Skeletal muscle satellite cell (primary cell): Measurements from ENCODE around the gene LAMTOR2.

Experiments used
- H3K27me3 ChIP-seq: 2 replicates; pipeline ENCODE4 v1.7.0; 2013; ENCODE audit warnings: low read length; ENCODE audit not compliant: control insufficient read depth, insufficient read depth
- H3K36me3 ChIP-seq: 2 replicates; pipeline ENCODE4 v1.7.0; 2013; ENCODE audit warnings: mild to moderate bottlenecking, control low read depth, low read length; ENCODE audit not compliant: insufficient read depth
- H3K4me1 ChIP-seq: 2 replicates; pipeline ENCODE4 v1.7.0; 2013; ENCODE audit warnings: low read length; ENCODE audit not compliant: control insufficient read depth, insufficient read depth
- H3K4me2 ChIP-seq: 2 replicates; pipeline ENCODE4 v1.7.0; 2013; ENCODE audit warnings: mild to moderate bottlenecking, low read length
- H3K4me3 ChIP-seq: 2 replicates; pipeline ENCODE4 v1.7.0; 2013; ENCODE audit warnings: low read length
- H3K9ac ChIP-seq: 2 replicates; pipeline ENCODE4 v1.7.0; 2013; ENCODE audit warnings: mild to moderate bottlenecking, low read depth, low read length, moderate library complexity
- H3K9me3 ChIP-seq: replicated peaks from 2 replicates; pipeline ENCODE4 v1.7.0; 2013; ENCODE audit warnings: mild to moderate bottlenecking, control low read depth, low read length

Gene LAMTOR2

GRCh38 chr1:156078728-156079127 is 24.1 kb downstream of the LAMTOR2 start:
- Histone ChIP-seq H3K4me1 (peaks cover 15% of the 10 kb centered on the region), H3K4me3 (no peak overlapping the region)

GRCh38 chr1:156079762-156080161 is 25.2 kb downstream of the LAMTOR2 start:
- H3K4me1 ChIP-seq: peaks cover 15% of the 10 kb centered on the region
- H3K9me3 ChIP-seq: no peaks in the 10 kb centered on the region
- peaks cover 11% of the 10 kb centered on the region for H3K36me3 ChIP-seq
- H3K4me3 ChIP-seq: no peak overlapping the region
- H3K9ac ChIP-seq: no peak overlapping the region
- no peaks in the 10 kb centered on the region for H3K27me3 ChIP-seq
- peak overlapping the region; percentile 99 for H3K4me2 ChIP-seq

More at GRCh38 chr1:156078728-156079127, 24.1 kb downstream of the LAMTOR2 start:
- peaks cover 11% of the 10 kb centered on the region for H3K36me3 ChIP-seq
- no peaks in the 10 kb centered on the region for H3K27me3 ChIP-seq
- no peak overlapping the region for H3K9ac ChIP-seq
- H3K4me2 ChIP-seq: no peak overlapping the region
- no peaks in the 10 kb centered on the region for H3K9me3 ChIP-seq

- peaks cover 15% of the 10 kb centered on the region for H3K4me1 ChIP-seq
- H3K4me3 ChIP-seq: peak overlapping the region; percentile 86
- peaks cover 11% of the 10 kb centered on the region for H3K36me3 ChIP-seq
- H3K4me2 ChIP-seq: peak overlapping the region; percentile 99
- no peaks in the 10 kb centered on the region for H3K27me3 ChIP-seq
- H3K9me3 ChIP-seq: no peaks in the 10 kb centered on the region
- H3K9ac ChIP-seq: peak overlapping the region; percentile 72
Observed at GRCh38 chr1:156080241-156080862, 25.8 kb downstream of the LAMTOR2 start.

GRCh38 chr1:156080863-156081179 is 26.2 kb downstream of the LAMTOR2 start:
- peaks cover 15% of the 10 kb centered on the region for H3K4me1 ChIP-seq

GRCh38 chr1:156081180-156081916 is 26.8 kb downstream of the LAMTOR2 start:
- Histone ChIP-seq H3K36me3 (peaks cover 9% of the 10 kb centered on the region), H3K4me1 (peaks cover 15% of the 10 kb centered on the region), H3K4me2 (peak overlapping the region; percentile 99), H3K4me3 (peak overlapping the region; percentile 86), H3K9me3 (no peaks in the 10 kb centered on the region), H3K9ac (peak overlapping the region; percentile 72), H3K27me3 (no peaks in the 10 kb centered on the region)

More at GRCh38 chr1:156080863-156081179, 26.2 kb downstream of the LAMTOR2 start:
- Histone ChIP-seq H3K36me3 (peaks cover 11% of the 10 kb centered on the region), H3K4me3 (peak overlapping the region; percentile 86), H3K27me3 (no peaks in the 10 kb centered on the region), H3K9ac (peak overlapping the region; percentile 72), H3K4me2 (peak overlapping the region; percentile 99), H3K9me3 (no peaks in the 10 kb centered on the region)

- Histone ChIP-seq H3K9me3 (no peaks in the 10 kb centered on the region), H3K27me3 (no peaks in the 10 kb centered on the region), H3K9ac (peak overlapping the region; percentile 72), H3K4me3 (peak overlapping the region; percentile 86), H3K4me1 (peaks cover 15% of the 10 kb centered on the region), H3K4me2 (peak overlapping the region; percentile 99), H3K36me3 (peaks cover 5% of the 10 kb centered on the region)
Observed at GRCh38 chr1:156081917-156082308, 27.3 kb downstream of the LAMTOR2 start.

GRCh38 chr1:156082309-156083091 is 27.9 kb downstream of the LAMTOR2 start, which contains the start of gene MEX3A:
MEX3A (minus strand) TSS chr1:156082465; CDS start chr1:156081998, 467 bp downstream.
- peak within 1 kb of the TSS; percentile 86 for H3K4me3 ChIP-seq
- H3K9me3 ChIP-seq: no peaks in the 10 kb centered on the region
- no peaks in the 10 kb centered on the region for H3K36me3 ChIP-seq
- peak within 1 kb of the TSS; percentile 99 for H3K4me2 ChIP-seq
- no peaks in the 10 kb centered on the region for H3K27me3 ChIP-seq
- peak within 1 kb of the TSS; percentile 72 for H3K9ac ChIP-seq
- H3K4me1 ChIP-seq: peaks cover 15% of the 10 kb centered on the region

DNA sequence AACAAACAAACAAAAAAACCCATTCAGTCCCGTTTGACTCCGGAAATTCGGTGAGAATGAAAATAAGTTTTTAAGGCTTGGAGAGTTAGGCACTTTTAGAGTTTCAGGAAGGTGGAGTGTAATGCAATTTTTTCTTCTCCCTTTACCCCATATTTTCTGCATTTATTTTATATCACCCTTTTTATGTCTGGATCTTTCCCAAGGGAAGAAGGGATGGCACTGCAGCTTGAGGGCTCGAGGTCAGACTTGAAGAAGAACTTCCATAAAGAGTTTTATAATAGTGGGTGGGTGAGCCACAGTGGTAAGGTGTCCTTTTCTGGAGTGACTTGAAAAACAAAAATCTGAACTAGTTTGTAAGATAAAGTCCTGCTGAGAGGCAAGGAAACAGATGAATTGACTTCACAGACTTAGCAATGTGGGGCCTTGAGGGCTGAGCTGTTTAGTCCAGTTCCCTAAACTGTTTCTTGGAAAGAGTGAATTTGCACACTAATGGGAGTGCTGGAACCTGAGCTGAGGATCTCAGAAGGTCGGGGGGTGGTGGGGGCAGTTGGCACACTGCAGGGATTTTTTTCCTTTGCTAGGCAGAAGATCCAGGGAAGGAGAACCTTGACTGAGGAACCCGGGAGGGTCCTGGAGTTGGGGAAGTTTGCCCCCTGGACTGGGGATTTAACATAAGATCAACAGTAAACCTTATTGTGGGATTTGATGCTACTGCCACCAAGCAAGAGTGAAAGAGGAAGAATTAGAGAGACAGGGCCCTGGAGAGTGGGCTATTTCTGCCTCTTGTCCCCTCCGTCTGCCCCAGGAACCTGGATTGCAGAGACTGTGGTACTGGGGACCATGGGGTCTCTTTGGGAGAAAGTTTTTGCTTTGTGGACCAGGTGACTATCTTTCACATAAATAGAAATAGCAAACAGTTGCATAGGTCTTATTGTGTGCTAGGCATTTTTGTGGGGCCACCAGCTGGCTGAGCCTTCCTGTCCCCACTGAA is 29.5 kb downstream of the LAMTOR2 start:
- H3K4me3 ChIP-seq: no peak overlapping the region

GRCh38 chr1:156086256-156086662 is 31.7 kb downstream of the LAMTOR2 start:
- Histone ChIP-seq H3K9me3 (no peaks in the 10 kb centered on the region), H3K4me1 (peaks cover 6% of the 10 kb centered on the region), H3K4me2 (no peak overlapping the region), H3K27me3 (no peaks in the 10 kb centered on the region), H3K4me3 (no peak overlapping the region), H3K36me3 (no peaks in the 10 kb centered on the region), H3K9ac (no peak overlapping the region)

More for the DNA sequence above, 29.5 kb downstream of the LAMTOR2 start:
- H3K27me3 ChIP-seq: no peaks in the 10 kb centered on the region
- no peak overlapping the region for H3K9ac ChIP-seq
- no peaks in the 10 kb centered on the region for H3K36me3 ChIP-seq
- H3K4me1 ChIP-seq: peaks cover 15% of the 10 kb centered on the region
- no peak overlapping the region for H3K4me2 ChIP-seq
- no peaks in the 10 kb centered on the region for H3K9me3 ChIP-seq

DNA sequence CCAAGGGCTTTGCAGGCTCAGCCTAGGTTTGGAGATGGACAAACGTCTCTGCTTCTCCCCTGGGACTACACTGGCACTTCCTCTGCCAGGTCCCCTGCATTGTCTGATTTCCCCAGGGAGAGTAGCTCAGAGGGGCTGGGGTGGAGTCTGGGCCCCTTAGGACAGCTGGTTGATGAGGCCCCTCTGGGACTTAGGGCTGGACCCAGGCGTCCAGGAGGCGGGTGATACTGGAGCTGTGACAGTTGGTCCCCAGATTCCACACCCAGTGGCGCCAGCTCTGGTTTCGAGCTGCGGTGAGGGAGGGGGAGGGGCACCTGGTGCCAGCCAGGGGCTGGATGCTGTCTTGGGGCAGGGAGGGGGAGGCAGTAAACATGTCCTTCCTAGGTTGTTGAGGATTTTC is 35.1 kb downstream of the LAMTOR2 start:
- H3K36me3 ChIP-seq: no peaks in the 10 kb centered on the region
- no peaks in the 10 kb centered on the region for H3K27me3 ChIP-seq
- no peak overlapping the region for H3K4me3 ChIP-seq
- no peak overlapping the region for H3K4me2 ChIP-seq
- no peak overlapping the region for H3K9ac ChIP-seq
- H3K4me1 ChIP-seq: no peaks in the 10 kb centered on the region
- no peaks in the 10 kb centered on the region for H3K9me3 ChIP-seq
